Gastrocnemius medialis (tissue), 4 donors: Measurements from ENCODE around the gene GPC6. TPM values are rescaled to one million over a fixed set of nuclear protein-coding genes. Genes with fewer than 3 reads are reported as not detected.

Experiments
- ATAC-seq, 2 donors: fragments of 150-250 bp; one replicate each; pipeline ENCODE4 v1.9.1; 2016
- DNase-seq, 2 donors: peaks; one replicate each; pipeline ENCODE4 v3.0.0-alpha.2; 2019
- H3K27ac ChIP-seq, 4 donors: fragments of 200-600 bp; sonication (generic); 1 replicate in 1 of 4; 2 replicates in 3 of 4; pipeline ENCODE4 v1.5.1; 2016 to 2018; ENCODE audit warnings: mild to moderate bottlenecking in 2 of 4, moderate library complexity in 1 of 4
- H3K27me3 ChIP-seq, 3 donors: fragments of 200-600 bp; sonication (generic) in 2 of 3; 1 replicate in 1 of 3; 2 replicates in 2 of 3; pipeline versions ENCODE4 v1.5.1 to v1.6.0; 2016 to 2019; ENCODE audit warnings: mild to moderate bottlenecking in 1 of 3, moderate library complexity in 1 of 3
- H3K36me3 ChIP-seq, 2 donors: fragments of 200-600 bp; sonication (generic) in 1 of 2; one replicate each; pipeline ENCODE4 v1.5.1; 2017 to 2018
- H3K4me1 ChIP-seq, 2 donors: fragments of 200-600 bp; sonication (generic) in 1 of 2; one replicate each; pipeline ENCODE4 v1.5.1; 2016 to 2017; ENCODE audit warnings: mild to moderate bottlenecking in 2 of 2
- H3K4me3 ChIP-seq, 4 donors: fragments of 200-600 bp; sonication (generic) in 3 of 4; 1 replicate in 1 of 4; 2 replicates in 3 of 4; pipeline ENCODE4 v1.5.1; 2016 to 2019; ENCODE audit warnings: mild to moderate bottlenecking in 2 of 4
- H3K9me3 ChIP-seq, 3 donors: fragments of 200-600 bp; sonication (generic) in 2 of 3; 1 replicate in 1 of 3; 2 replicates in 2 of 3; pipeline ENCODE4 v1.5.1; 2016 to 2019
- CTCF ChIP-seq, 5 experiments: fragments of 450-650 bp in 3 of 5; fragments of 200-600 bp in 2 of 5; sonication (generic) in 2 of 5; IDR thresholded peaks in 4 of 5; conservative IDR thresholded peaks in 1 of 5; 1 replicate in 4 of 5; 2 replicates in 1 of 5; pipeline ENCODE4 v1.5.1; 2016 to 2019; ENCODE audit warnings: antibody characterized with exemption in 5 of 5, mild to moderate bottlenecking in 3 of 5, moderate library complexity in 3 of 5
- POLR2A ChIP-seq, 2 donors: fragments of 450-650 bp; IDR thresholded peaks; one replicate each; pipeline ENCODE4 v1.6.1; 2017; ENCODE audit warnings: antibody characterized with exemption in 2 of 2, mild to moderate bottlenecking in 2 of 2, moderate library complexity in 2 of 2
- in situ Hi-C, 4 donors: fragments of 200-750 bp; cut with MboI; loops; one replicate each; pipeline versions ENCODE4 v1.15.0 to v1.8.0; 2017; ENCODE audit warnings: low sequenced_read_pairs in 4 of 4
- intact Hi-C: fragments of 100-400 bp; cut with DNase I; formaldehyde crosslinking; loops from one replicate; pipeline ENCODE4 v1.15.1; 2023; ENCODE audit warnings: low total_unique reads
- total RNA-seq, 4 donors: library from RNA; depleted of rRNA; stranded (reverse); fragments of >200 nt; gene quantifications; one replicate each; pipeline versions ENCODE4 v1.1.0 to v1.2.3, GENCODE V29; 2016

Gene GPC6
- total RNA-seq, 4 donors from 2014 or later, result 0.47 to 0.88 (median 0.59) TPM

GRCh38 chr13:94121686-94122085, 895.1 kb downstream of the GPC6 start:
- DNase-seq (no peak), ATAC-seq (no peak)
- TF ChIP-seq POLR2A (IDR thresholded peaks at IDR 0.05), result no peak
- no peak for TF ChIP-seq CTCF (IDR thresholded peaks at IDR 0.05 in 4 of 5, conservative IDR thresholded peaks at IDR 0.05 in 1 of 5)
- intact Hi-C loops (no loop called here), in situ Hi-C loops (no loop called here)
- Histone ChIP-seq H3K27me3 (no peaks in the 10 kb centered on the region), H3K27ac (no peak overlapping the region), H3K4me3 (no peak overlapping the region), H3K4me1 (peaks cover 0 to 12% of the 10 kb centered on the region in 2 donors), H3K9me3 (no peaks in the 10 kb centered on the region), H3K36me3 (no peaks in the 10 kb centered on the region)

- Histone ChIP-seq H3K27ac (no peak overlapping the region), H3K4me1 (peaks cover 0 to 13% of the 10 kb centered on the region in 2 donors), H3K9me3 (no peaks in the 10 kb centered on the region), H3K27me3 (no peaks in the 10 kb centered on the region), H3K36me3 (no peaks in the 10 kb centered on the region), H3K4me3 (no peak overlapping the region)
- in situ Hi-C loops (no loop called here), intact Hi-C loops (no loop called here)
- ATAC-seq, result no peak
- TF ChIP-seq CTCF (IDR thresholded peaks at IDR 0.05 in 4 of 5, conservative IDR thresholded peaks at IDR 0.05 in 1 of 5), result no peak
- no peak for TF ChIP-seq POLR2A (IDR thresholded peaks at IDR 0.05)
- no peak for DNase-seq
These were observed 895.8 kb downstream of the GPC6 start for GRCh38 chr13:94122300-94122915.

DNA sequence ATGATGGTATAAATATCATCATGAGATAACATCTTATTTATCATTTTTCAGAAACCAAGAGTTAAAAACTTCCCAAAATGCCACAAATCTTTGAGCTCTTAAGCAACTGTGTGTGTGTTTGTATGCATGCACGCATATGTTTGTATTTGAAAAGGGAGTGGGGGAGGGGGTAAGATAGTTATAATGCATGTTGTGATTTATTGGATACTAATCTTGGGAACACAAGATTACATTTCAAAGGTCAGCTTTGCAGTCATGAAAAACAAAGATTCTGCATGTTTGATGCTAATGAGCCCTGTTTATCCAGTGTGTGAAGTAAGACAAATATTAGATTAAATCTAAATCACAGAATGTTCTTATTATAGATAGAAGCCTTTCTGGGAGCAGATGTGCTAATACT, 897.0 kb downstream of the GPC6 start:
- ATAC-seq (no peak), DNase-seq (no peak)
- in situ Hi-C loops (no loop called here), intact Hi-C loops (no loop called here)
- H3K27me3 ChIP-seq, result no peaks in the 10 kb centered on the region
- H3K4me3 ChIP-seq, result no peak overlapping the region
- H3K27ac ChIP-seq, result no peak overlapping the region
- H3K9me3 ChIP-seq, result no peaks in the 10 kb centered on the region
- TF ChIP-seq CTCF (IDR thresholded peaks at IDR 0.05 in 4 of 5, conservative IDR thresholded peaks at IDR 0.05 in 1 of 5) (no peak), POLR2A (IDR thresholded peaks at IDR 0.05) (no peak)
- H3K36me3 ChIP-seq, result no peaks in the 10 kb centered on the region
- peaks cover 0 to 23% of the 10 kb centered on the region in 2 donors for H3K4me1 ChIP-seq

GRCh38 chr13:94128430-94128829, 901.8 kb downstream of the GPC6 start:
- no peaks in the 10 kb centered on the region for H3K9me3 ChIP-seq
- peaks cover 0 to 26% of the 10 kb centered on the region in 2 donors for H3K4me1 ChIP-seq
- intact Hi-C loops, result no loop called here
- ATAC-seq (peak; percentile 98 to 99), DNase-seq (peak; percentile 56 to 69)
- no peak overlapping the region for H3K4me3 ChIP-seq
- H3K36me3 ChIP-seq, result no peaks in the 10 kb centered on the region
- no peak for TF ChIP-seq CTCF (IDR thresholded peaks at IDR 0.05 in 4 of 5, conservative IDR thresholded peaks at IDR 0.05 in 1 of 5)
- no peak for TF ChIP-seq POLR2A (IDR thresholded peaks at IDR 0.05)
- in situ Hi-C loops, result no loop called here
- H3K27me3 ChIP-seq, result no peaks in the 10 kb centered on the region
- peak overlapping the region in 2 of 4 donors; percentile 33 to 61 for H3K27ac ChIP-seq

DNA sequence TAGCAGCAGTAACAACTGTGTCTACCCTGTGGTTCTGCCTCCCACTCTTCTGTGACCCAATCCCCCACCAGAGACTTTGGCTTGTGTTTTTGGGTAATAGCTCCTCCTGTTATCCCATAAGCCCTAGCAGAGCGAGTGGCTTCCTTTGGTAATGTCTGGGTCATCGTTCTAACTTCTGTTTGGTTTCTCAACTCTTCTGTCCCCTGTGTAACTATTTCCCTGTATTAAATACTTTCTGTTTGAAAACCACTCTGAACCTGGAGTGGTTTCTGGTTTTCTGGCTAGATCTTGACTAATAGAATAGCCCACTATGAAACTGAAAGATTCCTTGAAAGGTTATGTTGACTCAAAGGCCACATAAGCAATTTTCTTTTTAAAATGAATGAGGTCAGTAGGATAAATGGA, 902.9 kb downstream of the GPC6 start:
- H3K4me3 ChIP-seq, result no peak overlapping the region

More for the DNA sequence above, 902.9 kb downstream of the GPC6 start:
- peaks cover 0 to 19% of the 10 kb centered on the region in 2 donors for H3K4me1 ChIP-seq
- H3K36me3 ChIP-seq, result no peaks in the 10 kb centered on the region
- in situ Hi-C loops (no loop called here), intact Hi-C loops (no loop called here)
- no peaks in the 10 kb centered on the region for H3K9me3 ChIP-seq
- DNase-seq (peak in 1 of 2 donors; percentile 25), ATAC-seq (peak in 1 of 2 donors; percentile 37)
- no peaks in the 10 kb centered on the region for H3K27me3 ChIP-seq
- TF ChIP-seq POLR2A (IDR thresholded peaks at IDR 0.05) (no peak), CTCF (IDR thresholded peaks at IDR 0.05 in 4 of 5, conservative IDR thresholded peaks at IDR 0.05 in 1 of 5) (no peak)
- peak overlapping the region in 2 of 4 donors; percentile 19 to 61 for H3K27ac ChIP-seq
